GM21723 (cell line): ENCODE data around the gene HSPA4L.
A peak's percentile ranks its signal among the peaks of the same experiment; 100 is the strongest.

ENCODE experiments used
- ATAC-seq: cut with Tn5 transposase; IDR thresholded peaks from one replicate; pipeline ENCODE4 v1.9.1; 2021; ENCODE audit warnings: mild to moderate bottlenecking, moderate library complexity; ENCODE audit not compliant: unreplicated experiment

Gene HSPA4L

DNA sequence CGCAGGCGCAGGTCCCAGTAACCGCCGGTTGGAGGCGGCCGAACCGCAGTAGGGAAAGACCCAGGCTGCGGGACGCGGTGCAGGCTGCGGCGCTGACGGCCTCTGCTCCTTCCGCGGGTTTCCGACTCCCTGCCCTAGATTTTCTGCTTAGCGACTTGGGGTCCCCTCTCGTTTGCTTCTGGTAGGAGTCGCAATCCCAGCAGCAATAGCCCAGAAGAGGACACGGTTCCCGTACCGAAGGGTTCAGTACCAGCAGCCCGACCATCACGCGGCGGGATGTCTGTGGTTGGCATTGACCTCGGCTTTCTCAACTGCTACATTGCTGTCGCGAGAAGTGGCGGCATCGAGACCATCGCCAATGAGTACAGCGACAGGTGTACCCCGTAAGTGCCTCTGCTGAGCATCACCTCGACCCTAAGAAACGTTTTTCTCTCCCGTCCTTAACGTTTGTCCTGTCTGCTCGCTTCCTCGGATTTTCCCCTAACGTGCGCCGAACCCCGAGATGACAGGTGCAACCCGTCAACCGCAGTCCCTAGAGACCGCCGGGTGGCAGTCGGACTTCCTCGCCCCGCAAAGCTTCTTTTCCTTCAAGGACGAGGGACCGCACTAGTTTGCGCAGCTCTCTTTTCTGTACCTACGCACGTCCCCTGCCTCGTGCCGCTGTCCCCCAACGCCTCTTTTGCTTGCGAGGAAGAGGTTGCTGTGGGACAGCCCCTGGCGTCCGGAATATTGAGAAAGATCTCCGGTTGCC, at the start of gene HSPA4L:
TSS of gene HSPA4L (plus strand) at position 48 of the 751 bp plus-strand sequence. CDS start at position 277, 229 bp downstream.
- peak; percentile 46 for ATAC-seq

DNA sequence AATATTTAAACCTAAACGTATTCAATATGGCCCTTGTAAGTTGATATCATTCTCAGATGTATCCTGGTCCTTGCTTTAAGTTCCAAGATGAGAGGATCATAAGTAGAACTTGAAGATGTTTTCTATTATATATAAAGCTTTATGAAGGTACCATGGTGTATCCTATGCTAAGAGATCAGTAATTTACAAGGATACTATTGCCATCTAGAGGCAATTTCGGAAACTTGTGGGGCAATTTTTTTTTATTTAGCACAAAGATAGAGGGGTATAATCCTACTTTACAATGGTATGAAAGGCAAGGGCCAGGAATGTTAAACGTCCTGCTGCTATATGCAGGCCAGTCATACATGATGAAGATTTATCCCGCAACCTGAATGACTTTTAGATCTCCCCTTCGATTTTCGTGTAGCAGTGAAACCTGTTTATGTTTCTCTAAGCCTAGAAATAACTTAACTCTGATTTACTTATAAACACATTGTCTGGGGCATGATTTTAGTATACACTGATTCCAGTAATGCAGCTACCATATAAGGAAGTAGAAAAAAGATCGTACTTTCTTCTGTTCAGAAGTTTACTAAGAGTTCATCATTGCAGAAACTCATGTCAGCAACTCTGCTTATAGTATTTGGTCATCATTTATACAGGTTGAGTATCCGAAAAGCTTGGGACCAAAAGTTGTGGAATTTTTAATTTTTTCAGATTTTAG, 49.3 kb upstream of the HSPA4L start:
- peak; percentile 73 for ATAC-seq

DNA sequence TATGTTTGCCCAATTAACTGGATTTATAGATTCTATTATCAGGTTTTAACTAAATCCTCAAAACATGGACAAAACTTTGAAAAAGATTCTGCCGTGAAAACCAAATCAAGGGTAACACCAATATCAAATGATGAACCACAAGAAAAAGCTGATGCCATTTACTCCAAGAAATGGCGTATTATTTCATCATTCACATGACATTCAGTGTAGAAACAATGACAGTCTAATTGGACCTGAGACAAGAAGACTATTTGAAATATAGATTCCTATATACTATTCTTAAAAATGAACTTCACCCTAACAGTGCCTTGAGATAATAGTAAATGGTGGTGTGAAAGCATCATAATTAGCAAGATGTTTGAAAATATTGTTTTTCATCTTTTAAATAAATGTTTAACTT, 47.1 kb upstream of the HSPA4L start:
- ATAC-seq, result no peak

DNA sequence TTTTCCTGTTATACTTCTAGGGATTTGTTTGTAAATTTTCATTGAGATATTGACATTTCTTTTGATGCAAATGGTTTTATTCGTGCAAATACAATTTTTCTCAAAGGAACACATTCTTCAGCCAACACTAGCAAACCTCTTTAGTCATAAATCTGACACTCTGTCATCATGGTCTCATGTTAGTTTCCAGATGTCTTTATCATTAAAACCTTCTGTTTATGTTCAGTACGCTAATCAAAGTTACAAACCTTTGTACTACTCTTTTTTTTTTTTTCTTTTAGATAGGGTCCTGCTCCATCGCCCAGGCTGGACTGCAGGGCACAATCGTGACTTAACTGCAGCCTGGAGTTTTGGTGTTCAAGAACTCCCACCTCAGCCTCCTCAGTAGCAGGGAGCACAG, 44.8 kb upstream of the HSPA4L start:
- no peak for ATAC-seq

DNA sequence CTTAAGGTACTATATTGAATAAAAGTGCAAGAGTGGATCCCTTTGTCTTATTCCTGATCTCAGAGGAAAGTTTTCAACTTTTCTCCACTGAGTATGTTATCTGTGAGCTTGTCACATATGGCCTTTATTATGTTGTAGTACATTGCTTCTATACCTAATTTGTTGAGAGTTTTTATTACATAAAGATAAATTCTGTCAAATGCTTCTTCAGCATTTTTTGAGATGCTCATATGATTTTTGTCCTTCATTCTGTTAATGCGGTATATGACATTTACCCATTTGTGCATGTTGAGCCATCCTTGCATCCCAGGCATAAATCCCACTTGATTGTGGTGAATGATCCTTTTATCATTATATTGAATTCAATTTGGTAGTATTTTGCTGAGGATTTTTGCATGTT, 40.9 kb upstream of the HSPA4L start:
- ATAC-seq, result no peak

DNA sequence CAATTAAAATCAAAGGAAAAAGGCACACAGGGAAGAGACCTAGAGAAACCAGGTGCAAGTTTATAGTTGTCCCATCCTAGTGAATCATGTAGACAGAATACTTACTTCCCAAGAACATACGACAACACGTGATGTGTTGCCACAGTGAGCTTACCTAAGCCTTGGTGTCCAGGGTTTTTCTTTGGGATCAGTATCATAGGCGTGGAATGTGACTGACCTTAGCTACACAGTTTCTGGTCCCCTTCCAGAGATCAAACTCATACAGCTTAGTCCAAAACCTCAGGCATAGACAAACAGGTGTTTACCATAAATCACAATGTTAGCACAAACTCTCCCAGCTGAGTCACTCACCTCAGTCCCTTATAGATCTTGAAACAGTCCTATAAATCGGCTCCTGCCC, 34.2 kb upstream of the HSPA4L start:
- no peak for ATAC-seq

DNA sequence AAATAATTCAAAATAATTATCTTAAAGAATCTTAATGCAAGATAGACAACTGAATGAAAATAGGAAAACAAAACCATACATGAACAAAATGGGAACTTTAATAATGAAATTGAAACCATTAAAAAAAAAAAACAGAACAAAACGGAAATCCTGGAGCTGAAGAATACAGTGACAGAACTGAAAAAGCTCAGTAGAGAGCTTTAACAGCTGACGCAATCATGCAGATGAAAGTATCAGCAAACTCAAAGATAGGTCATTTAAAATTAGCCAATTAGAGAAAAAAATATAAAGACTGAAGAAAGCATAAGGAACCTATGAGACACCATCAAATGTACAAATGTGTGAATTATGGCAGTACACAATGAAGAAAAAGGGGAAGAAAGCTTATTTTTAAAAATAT, 33.2 kb upstream of the HSPA4L start:
- ATAC-seq, result no peak

DNA sequence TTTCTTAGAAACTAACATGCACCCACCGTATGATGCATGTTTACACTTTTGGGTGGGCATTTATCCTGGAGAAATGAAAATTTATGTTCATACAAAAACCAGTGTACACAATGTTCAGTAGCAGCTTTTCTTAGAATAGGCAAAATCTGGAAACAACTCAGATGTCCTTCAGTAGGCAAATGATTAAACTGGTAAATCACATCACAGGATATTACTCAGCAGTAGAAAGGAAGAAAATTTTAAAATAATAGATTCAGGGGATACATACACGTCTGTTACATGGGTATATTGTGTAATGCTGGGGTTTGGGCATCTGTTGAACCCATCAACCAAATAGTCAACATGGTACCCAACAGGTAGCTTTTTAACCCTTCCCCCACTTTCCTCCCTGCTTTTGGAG, 25.2 kb upstream of the HSPA4L start:
- no peak for ATAC-seq

DNA sequence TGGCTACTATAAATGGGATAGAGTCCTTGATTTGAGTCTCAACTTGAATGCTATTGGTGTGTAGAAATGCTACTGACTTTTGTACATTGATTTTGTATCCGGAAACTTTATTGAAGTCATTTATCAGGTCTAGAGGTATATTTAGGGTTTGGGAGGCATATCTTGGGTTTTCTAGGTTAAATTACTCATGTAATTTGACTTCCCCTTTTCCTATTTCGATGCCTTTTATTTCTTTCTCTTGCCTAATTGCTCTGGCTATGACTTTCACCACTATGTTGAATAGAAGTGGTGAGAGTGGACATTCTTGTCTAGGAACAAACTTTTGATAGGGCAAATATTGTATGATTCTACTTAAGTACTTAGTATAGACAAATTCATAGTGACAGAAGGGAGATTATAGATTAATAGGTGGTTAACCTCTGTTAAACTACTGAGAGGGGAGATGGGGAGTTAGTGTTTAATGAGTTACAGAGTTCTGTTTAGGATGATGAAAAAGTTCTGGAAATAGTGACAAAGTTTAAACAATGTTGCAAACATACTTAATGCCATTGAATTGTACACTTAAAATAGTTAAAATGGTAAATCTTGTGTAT, 22.8 kb upstream of the HSPA4L start:
- ATAC-seq, result no peak

DNA sequence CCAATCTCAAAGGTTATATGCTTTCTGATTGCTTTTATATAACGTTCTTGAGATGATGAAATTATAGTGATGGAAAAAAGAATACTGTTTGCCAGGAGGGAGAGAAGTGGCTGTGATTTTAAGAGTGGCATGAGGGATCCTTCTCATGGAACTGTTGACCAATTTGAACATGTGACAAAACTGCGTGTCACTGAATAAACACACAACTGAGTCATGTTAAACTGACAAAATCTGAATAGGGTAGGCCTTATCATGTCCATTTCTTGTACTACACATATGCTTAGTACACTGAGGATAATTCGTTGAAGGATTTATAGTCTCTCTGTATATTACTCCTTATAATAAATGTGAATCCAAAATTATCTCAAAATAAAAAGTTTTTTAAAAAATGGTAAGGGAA, 22.2 kb upstream of the HSPA4L start:
- no peak for ATAC-seq

DNA sequence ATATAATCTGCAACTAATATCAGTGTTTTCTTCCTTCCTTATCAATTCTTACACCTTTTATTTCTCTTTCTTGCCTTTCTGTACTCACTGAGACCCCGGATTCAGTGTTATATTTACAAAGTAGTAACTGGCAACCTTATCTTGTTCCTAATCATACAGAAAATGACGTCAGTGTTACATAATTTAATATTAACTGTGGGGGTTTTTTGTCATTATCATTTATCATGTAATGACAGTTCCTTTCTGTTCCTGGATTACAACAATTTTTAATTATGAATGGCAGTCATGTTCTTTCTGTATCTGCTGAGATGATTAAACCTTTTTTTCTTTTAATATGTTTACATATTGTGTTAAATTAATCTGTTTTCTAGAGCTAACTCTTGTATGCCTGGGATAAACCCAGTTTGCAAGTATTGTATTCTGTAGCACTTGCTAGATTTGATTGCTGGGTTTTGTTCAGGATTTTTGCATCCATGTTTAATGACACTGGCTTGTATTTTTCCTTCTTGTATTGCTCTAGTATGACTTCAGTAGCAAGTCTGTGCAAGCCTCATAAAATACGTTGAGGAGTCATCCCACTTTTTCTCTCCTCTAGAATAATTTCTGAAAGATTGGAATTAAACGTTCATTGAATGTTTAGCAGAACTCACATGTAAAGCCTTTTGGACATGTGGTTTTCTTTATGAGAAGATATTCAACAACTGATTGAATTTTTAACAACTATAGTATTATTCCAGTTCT, 10.4 kb upstream of the HSPA4L start:
- no peak for ATAC-seq

DNA sequence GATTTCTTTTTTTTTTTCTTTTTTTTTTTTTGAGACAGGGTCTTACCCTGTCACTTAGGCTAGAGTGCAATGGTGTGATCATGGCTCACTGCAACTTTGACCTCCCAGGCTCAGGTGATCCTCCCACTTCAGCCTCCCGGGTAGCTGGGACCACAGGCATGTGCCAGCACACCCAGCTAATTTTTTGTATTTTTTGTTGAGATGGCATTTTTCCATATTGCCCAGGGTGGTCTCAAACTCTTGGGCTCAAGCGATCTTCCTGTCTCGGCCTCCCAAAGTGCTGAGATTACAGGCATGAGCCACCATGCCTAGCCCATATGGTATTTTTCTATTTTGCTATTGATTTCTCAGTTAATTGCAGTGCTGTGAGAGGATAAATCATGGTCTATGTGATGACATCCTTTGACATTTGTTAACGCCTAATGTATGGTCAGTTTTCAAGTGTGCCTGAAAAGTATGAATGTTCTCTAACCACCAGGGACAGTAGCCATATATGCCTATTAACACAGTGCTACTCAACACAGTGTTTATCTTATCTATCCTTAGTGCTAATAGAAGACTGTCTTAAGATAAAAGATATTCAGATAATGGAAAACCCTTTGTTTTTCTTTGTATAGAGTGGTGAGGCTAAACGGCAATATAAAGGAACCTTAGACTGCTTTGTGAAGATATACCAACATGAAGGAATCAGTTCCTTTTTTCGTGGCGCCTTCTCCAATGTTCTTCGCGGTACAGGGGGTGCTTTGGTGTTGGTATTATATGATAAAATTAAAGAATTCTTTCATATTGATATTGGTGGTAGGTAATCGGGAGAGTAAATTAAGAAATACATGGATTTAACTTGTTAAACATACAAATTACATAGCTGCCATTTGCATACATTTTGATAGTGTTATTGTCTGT, 9.1 kb upstream of the HSPA4L start:
- no peak for ATAC-seq

DNA sequence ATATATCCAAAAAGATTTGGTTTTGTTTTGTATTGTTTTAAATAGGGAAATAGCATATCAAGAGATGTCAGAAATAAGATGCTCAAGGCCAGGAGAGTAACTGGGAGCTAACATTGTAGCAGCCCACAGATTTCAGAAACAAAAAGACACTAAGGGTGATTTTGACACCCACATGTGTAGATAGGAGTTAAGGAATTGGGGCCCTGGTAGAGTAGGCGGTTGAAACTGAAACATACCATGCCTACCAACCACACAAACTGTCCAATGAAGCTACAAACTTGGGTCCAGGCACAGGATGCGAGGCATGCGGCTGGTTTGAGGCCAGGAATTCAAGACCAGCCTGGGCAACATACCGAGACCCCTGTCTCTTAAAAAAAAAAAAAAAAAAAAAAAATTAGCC, 6.3 kb upstream of the HSPA4L start:
- ATAC-seq, result no peak

DNA sequence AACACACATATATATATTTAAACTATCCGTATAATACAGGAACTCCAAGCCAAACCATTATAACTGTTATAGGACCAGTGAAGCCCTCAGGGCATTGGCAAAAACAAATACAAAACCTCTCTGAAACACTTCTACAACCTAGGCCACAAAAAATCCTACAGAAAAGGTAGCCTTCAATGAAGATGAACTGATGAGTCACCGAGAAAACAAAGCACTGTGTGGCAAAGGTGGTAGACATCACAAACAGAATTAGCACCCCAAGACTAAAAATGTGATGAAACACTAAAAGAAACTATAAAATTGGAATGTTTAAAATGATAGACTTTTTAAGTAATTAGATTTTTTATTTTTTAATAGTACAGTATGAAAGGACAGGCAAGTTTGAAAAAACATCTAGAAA, 5.5 kb upstream of the HSPA4L start:
- ATAC-seq, result no peak

DNA sequence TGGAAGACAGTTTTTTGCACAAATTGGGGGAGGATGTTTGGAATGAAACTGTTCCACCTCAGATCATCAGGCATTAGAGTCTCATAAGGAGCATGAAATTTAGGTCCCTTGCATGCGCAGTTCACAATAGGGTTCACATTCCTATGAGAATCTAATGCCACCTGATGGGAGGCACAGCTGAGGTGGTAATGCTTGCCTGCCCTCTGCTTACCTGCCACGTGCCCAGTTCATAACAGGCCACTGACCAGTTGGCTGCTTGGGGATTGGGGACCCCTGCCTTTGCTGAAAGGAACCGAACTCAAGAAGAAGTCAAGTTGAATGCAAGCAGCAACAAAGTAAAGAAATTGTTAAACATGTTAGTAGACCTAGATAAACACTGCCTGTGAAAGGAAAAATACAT, 4.6 kb upstream of the HSPA4L start:
- ATAC-seq, result no peak

DNA sequence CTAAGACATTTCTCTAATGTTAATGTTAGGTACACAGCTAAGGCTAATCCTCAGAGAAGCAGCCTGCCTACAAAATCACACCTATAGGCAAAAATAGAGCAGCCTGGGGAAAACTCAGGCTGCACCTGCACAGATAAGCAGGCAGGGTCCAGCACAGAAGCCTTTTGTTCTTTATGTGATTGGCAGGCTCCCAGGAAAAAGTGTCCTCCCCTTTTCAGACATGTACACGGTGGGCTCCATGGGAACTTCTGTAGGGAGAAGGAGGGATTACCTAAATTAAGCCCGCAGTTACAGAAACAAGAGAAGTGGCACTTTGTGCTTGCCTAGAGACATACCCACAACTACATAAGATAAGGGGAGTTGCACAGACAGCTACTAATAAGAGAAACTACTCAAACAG, 4.0 kb upstream of the HSPA4L start:
- no peak for ATAC-seq

DNA sequence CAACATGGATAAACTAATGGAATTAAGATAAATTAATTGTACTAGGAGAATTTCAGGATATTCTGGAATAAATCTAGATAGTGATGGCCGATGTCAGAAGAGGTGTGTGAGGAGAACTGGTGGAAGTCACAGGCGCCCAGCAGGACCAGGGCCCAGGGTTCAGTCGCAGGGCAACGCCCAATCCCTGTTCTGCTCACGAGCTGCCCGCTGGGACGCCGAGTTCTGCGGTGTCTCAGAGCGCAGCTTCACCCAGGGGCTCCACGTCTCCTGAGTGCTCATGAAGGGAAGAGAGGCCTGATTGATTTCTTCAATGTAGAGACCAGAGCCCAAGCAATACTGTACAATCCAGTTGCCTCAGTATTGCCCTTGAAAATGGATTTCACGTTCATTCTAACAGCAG, 1.5 kb upstream of the HSPA4L start:
- ATAC-seq, result no peak

DNA sequence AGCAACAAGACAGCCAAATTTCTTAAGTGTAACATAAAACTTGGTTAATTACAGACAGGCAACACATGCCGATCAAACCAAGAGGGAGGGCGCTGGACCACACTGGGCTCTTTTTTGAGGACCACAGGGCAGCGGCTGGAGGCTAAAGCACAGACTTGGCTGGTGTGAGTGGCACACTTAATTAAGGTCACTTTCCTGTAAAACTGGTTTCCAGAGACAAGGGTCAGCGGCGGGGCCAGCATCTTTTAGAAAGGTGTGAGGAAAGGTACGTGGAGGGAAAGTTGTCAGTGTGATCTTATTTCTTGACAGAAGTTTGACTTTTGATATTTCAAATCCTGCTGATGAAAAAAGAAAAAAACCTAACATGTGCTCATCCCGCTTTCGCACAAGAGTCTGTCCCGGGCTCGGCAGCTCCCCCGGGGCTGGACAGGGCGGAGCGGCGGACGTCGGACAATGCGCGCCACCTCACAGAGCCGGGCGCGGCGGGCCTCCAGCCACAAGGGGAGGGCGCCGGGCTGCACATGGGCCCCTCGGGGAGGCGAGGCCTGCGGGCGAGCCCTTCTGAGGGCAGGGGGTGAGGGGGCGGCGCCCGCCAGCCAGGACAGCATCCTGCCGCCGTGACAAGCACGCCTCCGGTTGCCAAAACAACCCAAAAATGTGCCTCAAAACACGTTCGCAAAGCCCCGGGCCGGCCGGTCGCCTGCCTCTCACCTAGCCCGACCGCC, 660 bp upstream of the HSPA4L start:
- peak; percentile 40 for ATAC-seq

DNA sequence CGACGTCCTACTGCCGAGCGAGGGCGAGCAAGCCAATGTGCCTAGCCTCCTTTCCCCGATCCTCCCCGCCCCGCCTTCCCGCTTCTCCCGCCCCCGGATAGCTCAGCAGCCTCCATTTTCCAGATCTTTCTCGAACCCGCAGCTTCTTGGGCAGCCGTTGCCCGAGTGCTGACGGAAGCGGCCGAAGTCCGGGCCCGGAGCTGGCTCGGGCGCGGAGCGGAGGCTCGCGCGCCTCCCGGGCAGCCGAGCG, 172 bp upstream of the HSPA4L start:
- ATAC-seq, result peak; percentile 80
